KBM-7 (cell line): ENCODE results near the gene PDIA4.
"Not testable (repeated sequence)": the region's sequence is repeated elsewhere in the genome, so short reads cannot be mapped to it uniquely, and the experiment has no call there.

ENCODE experiments used
- DNase-seq: peaks from one replicate; pipeline ENCODE4 v3.0.0-alpha.2; 2015
- in situ Hi-C: fragments of 300-500 bp; cut with MboI; formaldehyde crosslinking; loops from 2 replicates; pipeline ENCODE4 v1.14.3; 2020; ENCODE audit warnings: low sequenced_read_pairs, low pct_unique_long_range_greater_than_20kb, mixed read lengths

PDIA4 gene, protein sequence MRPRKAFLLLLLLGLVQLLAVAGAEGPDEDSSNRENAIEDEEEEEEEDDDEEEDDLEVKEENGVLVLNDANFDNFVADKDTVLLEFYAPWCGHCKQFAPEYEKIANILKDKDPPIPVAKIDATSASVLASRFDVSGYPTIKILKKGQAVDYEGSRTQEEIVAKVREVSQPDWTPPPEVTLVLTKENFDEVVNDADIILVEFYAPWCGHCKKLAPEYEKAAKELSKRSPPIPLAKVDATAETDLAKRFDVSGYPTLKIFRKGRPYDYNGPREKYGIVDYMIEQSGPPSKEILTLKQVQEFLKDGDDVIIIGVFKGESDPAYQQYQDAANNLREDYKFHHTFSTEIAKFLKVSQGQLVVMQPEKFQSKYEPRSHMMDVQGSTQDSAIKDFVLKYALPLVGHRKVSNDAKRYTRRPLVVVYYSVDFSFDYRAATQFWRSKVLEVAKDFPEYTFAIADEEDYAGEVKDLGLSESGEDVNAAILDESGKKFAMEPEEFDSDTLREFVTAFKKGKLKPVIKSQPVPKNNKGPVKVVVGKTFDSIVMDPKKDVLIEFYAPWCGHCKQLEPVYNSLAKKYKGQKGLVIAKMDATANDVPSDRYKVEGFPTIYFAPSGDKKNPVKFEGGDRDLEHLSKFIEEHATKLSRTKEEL

DNA sequence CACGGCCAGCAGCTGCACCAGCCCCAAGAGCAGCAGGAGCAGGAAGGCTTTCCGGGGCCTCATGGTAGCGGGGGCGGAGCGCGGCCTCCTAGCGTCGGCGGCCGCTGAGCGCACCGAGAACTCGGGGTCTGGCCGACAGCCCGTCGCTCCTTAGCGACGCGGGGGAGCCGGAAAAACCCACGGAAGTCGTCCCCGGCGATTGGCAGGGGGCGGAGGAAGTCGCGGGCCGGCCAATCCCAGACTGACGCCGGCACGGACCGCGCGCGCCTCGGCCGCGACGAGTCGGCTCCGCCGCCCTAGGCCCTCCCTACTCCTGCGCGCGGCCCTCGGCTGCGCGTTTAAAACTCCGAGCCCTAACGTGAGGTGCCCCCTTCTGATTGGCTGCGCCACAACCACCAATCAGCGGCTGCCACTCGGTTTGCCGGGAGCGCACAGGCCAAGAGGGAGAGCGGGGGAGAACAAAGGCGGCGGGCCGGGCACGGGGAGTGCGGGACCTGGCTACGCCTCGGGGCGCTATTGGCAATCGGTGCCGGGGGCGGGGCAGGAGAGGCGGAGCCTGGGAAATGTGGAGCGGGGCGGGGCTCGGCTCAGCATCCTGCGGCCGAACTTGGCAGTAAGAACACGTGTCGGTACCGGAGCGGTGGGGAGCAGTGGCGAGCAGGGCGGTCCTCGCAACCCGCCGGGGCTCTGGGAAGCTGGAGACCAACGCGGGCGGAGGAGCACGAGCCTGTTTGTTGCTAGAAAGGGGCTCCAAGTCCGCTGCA is at the start of gene PDIA4:
TSS of gene PDIA4 (minus strand) at position 160 of the 764 bp plus-strand sequence. CDS start at position 63, 97 bp downstream.
- DNase-seq = peak; percentile 99
- in situ Hi-C loops = no loop called here

DNA sequence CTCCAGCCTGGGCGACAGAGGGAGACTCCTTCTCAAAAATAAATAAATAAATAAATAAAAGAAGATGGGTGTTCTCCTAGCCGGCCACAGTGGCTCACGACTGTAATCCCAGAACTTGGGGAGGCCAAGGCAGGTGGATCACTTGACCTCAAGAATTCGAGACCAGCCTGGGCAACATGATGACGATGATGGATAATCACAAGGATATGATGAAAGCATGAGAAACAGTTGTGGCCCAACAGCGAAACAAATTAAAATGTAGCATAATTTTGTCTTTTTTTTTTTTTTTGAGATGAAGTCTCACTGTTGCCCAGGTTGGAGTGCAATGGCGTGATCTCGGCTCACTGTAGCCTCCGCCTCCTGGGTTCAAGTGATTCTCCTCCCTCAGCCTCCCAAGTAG is 49.3 kb upstream of the PDIA4 start:
- in situ Hi-C loops = no loop called here
- DNase-seq = no peak

DNA sequence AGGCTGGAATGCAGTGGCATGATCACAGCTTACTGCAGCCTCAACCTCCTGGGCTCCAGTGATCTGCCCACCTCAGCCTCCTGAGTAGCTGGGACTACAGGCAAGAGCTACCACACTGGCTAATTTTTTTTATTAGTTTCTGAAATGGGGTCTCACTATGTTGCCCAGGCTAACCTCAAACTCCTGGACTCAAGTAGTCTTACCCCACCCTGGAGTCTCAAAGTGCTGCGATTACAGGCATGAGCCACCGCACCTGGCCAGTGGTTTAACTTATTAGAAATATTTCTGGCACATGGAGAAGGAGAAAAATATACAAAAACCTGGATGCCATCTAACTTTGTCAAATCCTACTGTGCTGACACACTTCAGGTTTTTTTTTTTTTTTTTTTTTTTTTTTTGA is 47.0 kb upstream of the PDIA4 start:
- in situ Hi-C loops = no loop called here
- DNase-seq = no peak

DNA sequence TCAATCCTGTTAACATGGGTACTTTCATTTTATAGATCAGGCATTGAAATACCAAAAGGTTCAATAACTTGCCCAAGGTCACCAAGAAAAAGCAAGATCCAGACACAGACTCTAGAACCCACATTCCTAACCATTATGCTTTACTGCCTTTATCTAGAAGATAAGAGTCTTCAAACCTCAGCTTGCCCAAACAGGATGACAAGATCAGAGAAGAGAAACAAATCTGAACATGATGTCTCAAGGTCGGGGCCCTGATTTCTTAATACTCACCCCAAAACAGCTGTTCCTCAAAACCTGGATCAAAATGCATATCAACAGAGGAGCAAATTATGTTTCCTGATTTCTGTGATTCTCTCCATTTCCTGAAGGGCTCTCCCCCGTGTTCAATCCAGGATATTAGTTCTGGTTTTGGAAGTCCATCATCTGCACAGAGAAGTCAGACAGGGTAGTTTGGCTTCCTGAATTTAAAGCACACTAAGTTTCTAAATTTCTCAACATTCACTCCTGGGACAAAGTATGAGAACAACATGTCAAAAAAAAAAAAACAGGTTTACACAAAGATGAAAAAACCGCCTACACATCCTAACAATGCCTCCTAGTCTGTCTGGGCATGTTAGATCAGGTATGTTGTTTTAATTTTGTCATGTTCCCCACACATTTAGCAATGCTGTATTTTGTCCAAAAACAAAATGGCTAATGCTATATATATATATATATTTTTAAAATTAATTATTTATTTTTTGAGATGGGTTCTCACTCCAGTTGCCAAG is 46.0 kb upstream of the PDIA4 start:
- in situ Hi-C loops = no loop called here
- no peak for DNase-seq

DNA sequence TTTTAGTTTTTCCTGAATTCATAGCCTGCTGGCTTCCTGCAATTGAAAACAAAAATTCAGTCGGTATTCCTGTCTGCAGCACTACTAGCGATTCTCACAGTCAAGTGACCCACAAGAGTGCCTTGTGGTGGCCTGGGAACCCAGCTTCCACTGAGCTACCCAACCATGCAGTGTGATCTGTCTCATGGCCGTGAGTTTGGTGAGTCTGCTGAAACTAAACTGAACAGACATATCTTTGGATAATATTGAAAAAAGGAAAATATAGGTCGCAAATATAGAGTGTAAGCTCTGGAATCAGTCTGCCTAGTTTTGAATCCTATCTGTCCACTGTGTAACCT is 44.1 kb upstream of the PDIA4 start:
- in situ Hi-C loops = no loop called here
- DNase-seq = no peak

DNA sequence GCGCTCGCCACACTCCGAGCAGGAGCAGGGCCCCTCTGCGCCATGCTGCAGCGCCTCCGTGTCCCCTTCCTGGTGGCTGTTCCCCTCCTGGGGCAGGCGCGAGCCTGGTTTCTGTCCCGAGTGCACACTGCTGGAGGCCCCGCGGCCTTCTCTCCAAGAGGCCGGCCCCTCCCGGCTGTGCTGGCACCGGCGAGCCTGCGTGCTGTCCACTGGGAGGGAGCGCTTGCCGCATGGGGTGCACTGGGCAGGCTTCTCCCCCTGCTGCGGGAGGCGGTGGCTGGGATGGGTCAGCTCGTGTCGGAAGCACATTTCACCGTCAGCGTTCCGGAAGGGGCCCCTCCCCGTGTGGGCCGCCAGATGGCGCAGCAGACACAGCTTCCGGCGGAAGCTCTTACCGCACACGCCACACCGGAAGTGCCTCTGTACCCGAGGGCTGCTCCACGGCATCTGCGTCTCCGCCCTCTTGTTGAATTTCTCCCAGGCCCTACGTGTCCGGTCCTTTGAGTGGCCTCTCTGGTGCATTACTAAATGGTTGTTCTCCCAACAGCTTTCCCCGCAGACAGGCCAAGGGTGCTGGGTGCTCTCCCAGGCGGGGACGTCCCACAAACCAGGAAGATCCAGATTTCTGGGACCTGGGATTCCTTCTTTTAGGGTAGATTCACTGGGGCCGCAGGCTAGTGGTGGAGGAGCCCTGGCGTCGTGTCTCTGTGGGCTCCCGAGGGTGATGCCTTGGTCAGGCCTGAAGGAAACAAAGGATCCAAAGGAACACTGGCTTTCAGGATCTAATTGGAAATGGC is 43.5 kb upstream of the PDIA4 start:
- in situ Hi-C loops = no loop called here
- DNase-seq = no peak

DNA sequence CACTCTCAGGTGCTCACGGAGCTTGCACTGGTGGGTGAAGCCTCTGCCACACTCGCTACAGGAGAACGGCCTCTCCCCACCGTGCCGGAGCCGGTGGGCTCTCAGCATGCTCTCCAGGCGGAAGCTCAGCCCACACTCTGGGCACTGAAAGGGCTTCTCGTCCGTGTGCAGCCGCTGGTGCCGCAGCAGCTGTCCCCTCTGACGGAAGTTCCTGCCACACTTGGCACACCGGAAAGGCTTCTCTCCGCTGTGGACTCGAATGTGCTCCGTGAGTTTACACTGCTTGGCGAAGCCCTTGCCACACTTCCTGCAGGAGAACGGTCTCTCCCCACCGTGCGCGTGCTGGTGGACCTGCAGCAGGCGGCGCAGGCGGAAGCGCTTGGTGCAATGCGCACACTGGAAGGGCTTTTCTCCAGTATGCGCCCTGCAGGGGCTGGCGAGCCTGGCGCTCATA is 42.9 kb upstream of the PDIA4 start:
- no peak for DNase-seq
- in situ Hi-C loops = no loop called here

DNA sequence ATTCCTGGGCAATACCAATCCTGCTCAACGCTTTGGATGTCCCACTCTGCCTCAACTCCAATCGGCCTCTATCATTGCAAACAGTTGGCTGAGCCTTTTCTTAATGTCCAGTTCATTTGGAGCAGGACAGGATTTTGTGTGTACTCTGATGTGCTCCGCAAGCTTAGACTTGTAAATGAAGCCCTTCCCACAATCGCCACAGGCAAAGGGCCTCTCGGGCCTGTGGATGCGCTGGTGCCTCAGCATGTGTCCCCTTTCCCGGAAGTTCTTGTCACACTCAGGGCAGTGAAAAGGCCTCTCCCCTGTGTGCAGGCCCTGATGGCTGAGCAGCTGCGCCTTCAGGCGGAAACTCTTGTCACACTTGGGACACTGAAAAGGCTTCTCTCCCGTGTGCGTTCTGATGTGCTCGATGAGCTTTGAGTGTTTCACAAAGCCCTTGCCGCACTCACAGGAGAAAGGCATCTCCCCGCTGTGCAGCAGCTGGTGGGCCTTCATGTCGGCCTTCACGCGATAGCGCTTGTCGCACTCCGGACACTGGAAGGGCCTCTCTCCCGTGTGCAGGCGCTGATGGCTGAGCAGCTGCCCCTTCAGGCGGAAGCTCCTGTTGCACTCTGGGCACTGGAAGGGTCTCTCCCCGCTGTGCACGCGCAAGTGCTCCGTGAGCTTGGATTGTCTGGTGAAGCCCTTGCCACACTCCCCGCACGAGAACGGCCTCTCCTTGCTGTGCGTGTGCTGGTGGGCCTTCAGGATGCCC is 42.2 kb upstream of the PDIA4 start:
- in situ Hi-C loops = no loop called here
- DNase-seq = no peak

DNA sequence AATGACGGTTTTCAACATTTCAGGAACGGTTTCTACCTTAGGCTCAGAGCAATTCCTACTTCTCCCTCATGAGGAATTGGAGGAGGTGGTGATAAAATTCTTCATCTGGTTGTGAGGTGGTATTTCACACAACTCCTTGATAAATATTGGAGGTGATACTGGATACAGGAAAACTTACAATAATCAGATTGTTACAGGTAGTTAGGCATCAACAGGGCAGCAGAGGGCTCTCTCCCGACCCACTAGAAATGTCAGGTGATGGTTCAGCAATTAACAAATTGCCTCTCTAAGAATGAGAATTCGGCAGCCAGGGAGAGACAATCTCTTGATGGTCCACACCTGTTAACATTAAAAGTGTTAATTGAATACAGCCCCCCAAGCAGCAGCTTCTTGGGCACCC is 39.6 kb upstream of the PDIA4 start:
- no peak for DNase-seq
- in situ Hi-C loops = no loop called here

DNA sequence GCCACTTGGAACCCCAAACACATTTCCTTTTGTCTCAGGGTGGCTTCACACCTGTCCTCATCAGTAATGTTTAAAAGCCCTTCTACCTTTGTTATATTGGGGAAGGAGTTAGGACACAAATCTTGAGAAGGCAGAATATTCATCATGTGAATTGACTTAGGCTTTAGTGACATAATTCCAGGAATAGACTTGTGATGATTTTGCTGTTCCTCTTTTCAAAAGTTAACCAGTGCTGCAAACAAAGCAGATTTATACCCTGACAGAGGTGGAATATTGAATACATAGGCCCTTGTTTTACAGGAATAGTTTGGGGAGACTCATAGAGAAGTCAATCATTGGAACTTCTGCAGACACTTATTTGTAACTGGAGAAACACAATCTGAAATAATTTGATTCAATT is 35.2 kb upstream of the PDIA4 start:
- in situ Hi-C loops = no loop called here
- no peak for DNase-seq

DNA sequence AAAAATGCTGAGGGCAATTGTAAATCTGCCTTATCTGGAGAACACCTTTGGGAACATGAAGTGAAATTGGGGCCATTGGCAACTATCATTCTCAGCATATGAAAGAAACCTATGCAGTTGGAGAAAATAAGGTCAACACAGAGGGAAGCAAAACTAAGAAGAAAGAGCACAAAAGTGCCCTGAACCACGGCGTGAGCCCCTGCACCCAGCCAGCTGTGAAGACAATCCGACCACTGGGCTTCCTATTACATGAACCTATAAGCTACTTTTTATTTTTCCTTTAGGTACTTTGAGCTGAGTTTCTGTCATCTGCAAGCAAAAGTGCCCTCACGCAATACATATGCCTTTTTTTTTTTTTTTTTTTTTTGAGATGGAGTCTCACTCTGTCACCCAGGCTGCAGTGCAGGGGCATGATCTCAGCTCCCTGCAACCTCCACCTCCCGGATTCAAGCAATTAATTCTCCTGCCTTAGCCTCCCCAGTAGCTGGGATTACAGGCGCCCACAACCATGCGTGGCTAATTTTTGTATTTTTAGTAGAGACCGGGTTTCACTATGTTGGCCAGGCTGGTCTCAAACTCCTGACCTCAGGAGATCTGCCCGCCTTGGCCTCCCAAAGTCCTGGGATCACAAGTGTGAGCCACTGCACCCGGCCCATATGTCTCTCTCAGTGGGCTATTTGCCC is 34.1 kb upstream of the PDIA4 start:
- DNase-seq, in situ Hi-C loops: not testable (repeated sequence)

DNA sequence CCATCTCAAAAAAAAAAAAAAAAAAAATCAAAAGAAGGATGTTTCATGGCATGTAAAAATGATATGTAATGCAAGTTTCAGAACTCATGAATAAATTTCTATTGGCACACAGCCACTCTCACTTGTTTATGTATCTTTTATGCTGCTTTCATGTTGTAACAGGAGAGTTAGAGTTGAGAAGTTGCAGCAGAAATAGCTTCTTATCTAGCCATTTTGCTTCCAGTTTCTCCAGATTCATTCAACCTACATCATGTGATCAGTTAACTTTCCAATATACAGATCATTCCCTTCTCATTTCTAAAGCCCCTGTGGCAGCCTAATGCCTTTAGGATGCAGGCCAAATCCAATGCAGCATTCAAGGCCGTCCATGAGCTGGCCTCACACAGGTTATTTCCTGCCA is 31.9 kb upstream of the PDIA4 start:
- no peak for DNase-seq
- in situ Hi-C loops = no loop called here

DNA sequence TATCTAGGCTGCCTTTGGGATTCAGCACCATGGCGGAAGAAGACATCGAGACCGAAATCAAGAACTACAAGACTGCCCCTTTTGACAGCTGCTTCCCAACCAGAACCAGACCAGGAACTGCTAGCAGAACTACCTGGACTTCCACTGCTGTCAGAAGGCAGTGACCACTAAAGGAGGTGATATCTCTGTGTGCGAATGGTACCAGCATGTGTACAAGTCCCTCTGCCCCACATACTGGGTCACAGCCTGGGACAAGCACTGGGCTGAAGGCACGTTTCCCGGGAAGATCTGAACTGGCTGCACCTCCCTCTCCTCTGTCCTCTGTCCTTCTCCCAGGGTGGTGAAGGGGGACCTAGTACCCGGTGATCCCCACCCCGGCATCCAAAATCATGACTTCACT is 25.6 kb upstream of the PDIA4 start:
- in situ Hi-C loops = no loop called here
- DNase-seq = no peak

DNA sequence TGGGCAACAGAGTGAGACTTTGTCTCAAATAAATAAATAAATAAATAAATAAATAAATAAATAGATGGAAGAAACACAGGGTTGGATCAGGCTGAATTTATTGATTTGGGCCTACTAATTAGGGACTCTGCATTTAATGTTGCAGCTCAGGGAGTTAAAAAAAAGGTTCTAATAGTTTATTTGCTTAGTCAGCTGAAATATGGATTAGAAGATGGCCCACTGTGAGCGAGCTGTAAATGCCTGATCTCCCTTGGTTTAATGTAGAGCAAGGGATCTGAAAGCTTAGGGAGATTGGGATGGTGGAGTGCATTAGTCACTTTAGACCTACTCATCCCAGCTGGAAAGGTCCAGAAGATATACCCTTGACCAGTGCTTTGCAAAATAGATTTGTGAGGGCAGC is 25.1 kb upstream of the PDIA4 start:
- in situ Hi-C loops = no loop called here
- no peak for DNase-seq

DNA sequence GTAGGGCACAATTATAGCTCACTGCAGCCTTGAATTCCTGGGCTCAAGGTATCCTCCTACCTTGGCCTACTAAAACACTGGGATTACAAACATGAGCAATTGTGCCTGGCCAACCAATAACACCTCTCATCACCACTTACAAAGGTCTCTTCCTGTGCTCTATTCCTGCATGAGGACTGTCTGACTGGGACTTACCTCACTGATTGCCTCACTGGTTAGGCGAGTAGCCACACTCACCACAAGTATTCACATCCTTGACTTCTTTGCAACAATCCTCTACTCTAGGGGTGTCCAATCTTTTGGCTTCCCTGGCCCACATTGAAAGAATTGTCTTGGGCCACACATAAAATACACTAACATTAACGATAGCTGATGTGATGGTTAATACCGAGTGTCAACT is 22.6 kb upstream of the PDIA4 start:
- DNase-seq = no peak
- in situ Hi-C loops = no loop called here

DNA sequence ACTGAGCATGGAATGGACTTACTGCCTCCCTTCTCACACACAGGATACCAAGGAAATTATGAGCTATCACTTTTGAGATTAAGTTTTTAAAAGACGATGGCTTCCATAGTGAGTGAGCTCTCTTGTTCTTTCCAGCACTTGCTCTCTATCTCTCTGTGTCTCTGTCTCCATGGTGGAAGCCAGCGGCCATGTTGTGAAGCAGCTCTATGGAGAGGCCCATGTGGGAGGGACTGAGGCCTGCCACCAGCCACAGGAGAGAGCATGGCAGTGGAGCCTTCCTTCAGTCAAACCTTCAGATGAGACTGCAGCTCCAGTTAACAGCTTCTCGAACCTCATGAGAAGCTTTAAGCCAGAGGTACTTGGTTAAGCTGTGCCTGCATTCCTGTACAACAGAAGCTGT is 20.5 kb upstream of the PDIA4 start:
- in situ Hi-C loops = no loop called here
- DNase-seq = no peak

DNA sequence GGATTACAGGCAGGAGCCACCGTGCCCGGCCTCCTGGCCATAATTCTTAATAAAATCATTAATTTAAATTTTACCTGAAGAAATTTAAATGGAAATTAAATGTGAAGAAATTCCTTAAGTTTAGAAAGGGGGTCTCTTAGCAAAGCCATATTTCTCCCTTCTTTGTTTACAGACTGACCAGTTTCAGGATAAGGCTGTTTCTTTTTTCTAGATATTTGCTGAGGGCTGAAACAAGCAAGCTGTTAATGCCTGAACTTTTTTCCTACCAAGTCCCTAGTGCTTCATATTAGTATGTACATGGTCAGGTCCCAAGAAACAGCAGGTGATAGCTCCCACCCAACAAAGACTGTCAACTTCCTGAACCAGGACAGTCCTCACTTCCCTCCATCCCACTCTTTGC is 18.1 kb upstream of the PDIA4 start:
- in situ Hi-C loops = no loop called here
- DNase-seq = no peak

DNA sequence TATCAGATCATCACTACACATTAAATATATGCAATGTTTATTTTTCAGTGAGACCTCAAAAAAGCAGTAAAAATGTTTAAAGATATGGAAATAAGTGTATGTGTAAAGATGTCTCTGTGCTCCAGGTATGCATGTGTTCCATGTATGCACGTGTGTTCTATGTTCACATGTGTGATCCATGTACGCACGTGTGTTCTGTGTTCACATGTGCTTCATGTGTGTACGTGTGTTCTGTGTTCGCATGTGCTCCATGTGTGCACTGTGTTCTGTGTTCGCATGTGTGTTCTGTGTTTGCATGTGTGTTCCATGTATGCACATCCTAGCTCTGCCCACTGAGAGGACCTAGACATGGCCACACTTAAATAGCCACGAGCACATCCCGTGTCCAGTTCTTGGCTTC is 15.6 kb upstream of the PDIA4 start:
- in situ Hi-C loops = no loop called here
- no peak for DNase-seq
